Tibial artery (tissue), 4 donors: ENCODE data around the gene PTPN13.

Experiments used
- DNase-seq, 2 donors: peaks; one replicate each; pipeline ENCODE4 v3.0.0-alpha.2; 2019
- H3K27ac ChIP-seq, 2 donors: fragments of 200-600 bp; sonication (generic) in 1 of 2; 1 replicate in 1 of 2; 2 replicates in 1 of 2; pipeline ENCODE4 v1.5.1; 2018 to 2019; ENCODE audit warnings: mild to moderate bottlenecking in 1 of 2
- H3K27me3 ChIP-seq, 2 donors: fragments of 200-600 bp; sonication (generic) in 1 of 2; one replicate each; pipeline versions ENCODE4 v1.5.1 to v1.6.0; 2016 to 2019
- H3K36me3 ChIP-seq, 3 donors: fragments of 200-600 bp; sonication (generic) in 2 of 3; one replicate each; pipeline ENCODE4 v1.5.1; 2016 to 2019; ENCODE audit warnings: mild to moderate bottlenecking in 2 of 3
- H3K4me1 ChIP-seq, 4 donors: fragments of 200-600 bp; sonication (generic) in 2 of 4; 1 replicate in 3 of 4; 2 replicates in 1 of 4; pipeline ENCODE4 v1.5.1; 2016 to 2019
- H3K4me3 ChIP-seq, 2 donors: fragments of 200-600 bp; sonication (generic) in 1 of 2; 1 replicate in 1 of 2; 2 replicates in 1 of 2; pipeline ENCODE4 v1.5.1; 2018 to 2019; ENCODE audit warnings: mild to moderate bottlenecking in 2 of 2
- H3K9me3 ChIP-seq, 3 donors: fragments of 200-600 bp; sonication (generic) in 1 of 3; one replicate each; pipeline ENCODE4 v1.5.1; 2016 to 2019
- CTCF ChIP-seq, 2 experiments: fragments of 200-600 bp in 1 of 2; fragments of 450-650 bp in 1 of 2; IDR thresholded peaks; one replicate each; pipeline ENCODE4 v1.5.1; 2017 to 2019; ENCODE audit warnings: antibody characterized with exemption in 2 of 2, mild to moderate bottlenecking in 1 of 2, moderate library complexity in 1 of 2
- intact Hi-C: fragments of 100-400 bp; cut with DNase I; formaldehyde crosslinking; loops from one replicate; pipeline ENCODE4 v1.15.0; 2023; ENCODE audit warnings: low total_unique reads

Gene PTPN13

GRCh38 chr4:86822136-86822535, 228.0 kb downstream of the PTPN13 start:
- Histone ChIP-seq H3K4me3 (no peak overlapping the region), H3K9me3 (no peaks in the 10 kb centered on the region), H3K4me1 (no peaks in the 10 kb centered on the region), H3K27me3 (no peaks in the 10 kb centered on the region), H3K36me3 (no peaks in the 10 kb centered on the region), H3K27ac (no peak overlapping the region)
- TF ChIP-seq CTCF (IDR thresholded peaks at IDR 0.05) = no peak
- intact Hi-C loops = no loop called here
- no peak for DNase-seq

- H3K4me1 ChIP-seq = no peaks in the 10 kb centered on the region
- DNase-seq = no peak
Measured at GRCh38 chr4:86825511-86825910, 231.4 kb downstream of the PTPN13 start.

GRCh38 chr4:86831262-86832130, 237.4 kb downstream of the PTPN13 start:
- Histone ChIP-seq H3K9me3 (no peaks in the 10 kb centered on the region), H3K4me3 (no peak overlapping the region), H3K36me3 (peaks cover 0 to 7% (median 3%) of the 10 kb centered on the region in 3 donors), H3K27ac (no peak overlapping the region), H3K27me3 (no peaks in the 10 kb centered on the region), H3K4me1 (peaks cover 0 to 4% (median 0%) of the 10 kb centered on the region in 4 donors)
- no peak for DNase-seq
- TF ChIP-seq CTCF (IDR thresholded peaks at IDR 0.05) = no peak
- intact Hi-C loops = no loop called here

More at GRCh38 chr4:86825511-86825910, 231.4 kb downstream of the PTPN13 start:
- H3K36me3 ChIP-seq = peaks cover 0 to 7% (median 3%) of the 10 kb centered on the region in 3 donors
- no peak overlapping the region for H3K27ac ChIP-seq
- H3K27me3 ChIP-seq = no peaks in the 10 kb centered on the region
- intact Hi-C loops = no loop called here
- H3K4me3 ChIP-seq = no peak overlapping the region
- TF ChIP-seq CTCF (IDR thresholded peaks at IDR 0.05) = no peak
- no peaks in the 10 kb centered on the region for H3K9me3 ChIP-seq

- TF ChIP-seq CTCF (IDR thresholded peaks at IDR 0.05) = no peak
- intact Hi-C loops = no loop called here
- Histone ChIP-seq H3K4me1 (peaks cover 0 to 4% (median 0%) of the 10 kb centered on the region in 4 donors), H3K9me3 (no peaks in the 10 kb centered on the region), H3K36me3 (peaks cover 0 to 7% (median 3%) of the 10 kb centered on the region in 3 donors), H3K27me3 (no peaks in the 10 kb centered on the region), H3K27ac (no peak overlapping the region), H3K4me3 (no peak overlapping the region)
- DNase-seq = no peak
Measured at GRCh38 chr4:86833615-86834014, 239.5 kb downstream of the PTPN13 start.

GRCh38 chr4:86834901-86835300, 240.8 kb downstream of the PTPN13 start:
- peaks cover 0 to 6% (median 0%) of the 10 kb centered on the region in 3 donors for H3K36me3 ChIP-seq
- DNase-seq = no peak
- no peaks in the 10 kb centered on the region for H3K27me3 ChIP-seq
- H3K4me1 ChIP-seq = peaks cover 0 to 4% (median 0%) of the 10 kb centered on the region in 4 donors
- no peaks in the 10 kb centered on the region for H3K9me3 ChIP-seq
- intact Hi-C loops = no loop called here
- TF ChIP-seq CTCF (IDR thresholded peaks at IDR 0.05) = no peak
- no peak overlapping the region for H3K27ac ChIP-seq
- no peak overlapping the region for H3K4me3 ChIP-seq
